Neural progenitor cell (in vitro differentiated cells): ENCODE results near the gene EEIG1. TPM values are rescaled to one million over a fixed set of nuclear protein-coding genes. Genes with fewer than 3 reads are reported as not detected.

Source experiments
- DNase-seq: peaks from one replicate; pipeline ENCODE4 v3.0.0-alpha.2; 2016; ENCODE audit warnings: low spot score
- H2AFZ ChIP-seq: fragments of 200-600 bp; sonication (generic); replicated peaks from 2 replicates; pipeline ENCODE4 v1.6.1; 2016; ENCODE audit warnings: antibody characterized with exemption
- H3F3A ChIP-seq: fragments of 200-600 bp; sonication (generic); 2 replicates; pipeline ENCODE4 v1.6.1; 2016; ENCODE audit warnings: antibody characterized with exemption, low read depth
- H3K27ac ChIP-seq: fragments of 200-600 bp; sonication (generic); 2 replicates; pipeline ENCODE4 v1.5.1; 2016; ENCODE audit warnings: mild to moderate bottlenecking
- H3K27me3 ChIP-seq: fragments of 200-600 bp; sonication (generic); 2 replicates; pipeline ENCODE4 v1.6.1; 2016; ENCODE audit warnings: mild to moderate bottlenecking, moderate library complexity
- H3K36me3 ChIP-seq: fragments of 200-600 bp; sonication (generic); 2 replicates; pipeline ENCODE4 v1.5.1; 2016
- H3K4me1 ChIP-seq: fragments of 200-600 bp; sonication (generic); 2 replicates; pipeline ENCODE4 v1.6.1; 2016; ENCODE audit warnings: mixed run types
- H3K4me2 ChIP-seq: fragments of 200-600 bp; sonication (generic); 2 replicates; pipeline ENCODE4 v1.6.1; 2016
- H3K4me3 ChIP-seq: fragments of 200-600 bp; sonication (generic); 2 replicates; pipeline ENCODE4 v1.5.1; 2016
- H3K79me2 ChIP-seq: fragments of 200-600 bp; sonication (generic); 2 replicates; pipeline ENCODE4 v1.6.1; 2016; ENCODE audit warnings: low read depth
- H3K9ac ChIP-seq: fragments of 200-600 bp; sonication (generic); 2 replicates; pipeline ENCODE4 v1.6.1; 2016
- H3K9me3 ChIP-seq: fragments of 200-600 bp; sonication (generic); 2 replicates; pipeline ENCODE4 v1.5.1; 2016; ENCODE audit warnings: low read depth
- H4K20me1 ChIP-seq: fragments of 200-600 bp; sonication (generic); 2 replicates; pipeline ENCODE4 v1.6.1; 2016; ENCODE audit warnings: low read depth
- H3K27ac Mint-ChIP-seq: 3 replicates; pipeline ENCODE4 v1.8.0; 2021; ENCODE audit warnings: mixed read lengths
- H3K27me3 Mint-ChIP-seq: 2 replicates; pipeline ENCODE4 v1.8.0; 2022; ENCODE audit warnings: low read depth, mild to moderate bottlenecking, inconsistent platforms, moderate library complexity, mixed read lengths; ENCODE audit not compliant: insufficient read depth
- H3K36me3 Mint-ChIP-seq: 3 replicates; pipeline ENCODE4 v1.8.0; 2021; ENCODE audit warnings: mixed read lengths
- H3K4me1 Mint-ChIP-seq: 3 replicates; pipeline ENCODE4 v1.8.0; 2021; ENCODE audit warnings: mixed read lengths
- H3K4me3 Mint-ChIP-seq: 3 replicates; pipeline ENCODE4 v1.8.0; 2021; ENCODE audit warnings: mild to moderate bottlenecking, moderate library complexity, mixed read lengths
- H3K9me3 Mint-ChIP-seq: 3 replicates; pipeline ENCODE4 v1.8.0; 2020; ENCODE audit warnings: mixed read lengths
- EZH2 ChIP-seq: fragments of 200-600 bp; sonication (generic); IDR thresholded peaks from 2 replicates; pipeline ENCODE4 v1.6.1; 2017; ENCODE audit warnings: antibody characterized with exemption, mild to moderate bottlenecking, moderate library complexity
- EZH2phosphoT487 ChIP-seq: fragments of 200-600 bp; sonication (generic); IDR thresholded peaks from 2 replicates; pipeline ENCODE4 v1.6.1; 2017; ENCODE audit warnings: antibody characterized with exemption
- total RNA-seq: library from RNA; depleted of rRNA; stranded (reverse); fragments of >200 nt; gene quantifications from 2 replicates; pipeline ENCODE4 v1.2.3, GENCODE V29; 2015; ENCODE audit warnings: low replicate concordance
- TF ChIP-seq, protein P1 (sequence below): fragments of 200-600 bp; sonication (generic); IDR thresholded peaks from 2 replicates; pipeline ENCODE4 v1.5.1; 2017; ENCODE audit warnings: antibody characterized with exemption, mild to moderate bottlenecking

EEIG1 gene
- total RNA-seq, 1 donor from 2014 or later, result 8.8 TPM

DNA sequence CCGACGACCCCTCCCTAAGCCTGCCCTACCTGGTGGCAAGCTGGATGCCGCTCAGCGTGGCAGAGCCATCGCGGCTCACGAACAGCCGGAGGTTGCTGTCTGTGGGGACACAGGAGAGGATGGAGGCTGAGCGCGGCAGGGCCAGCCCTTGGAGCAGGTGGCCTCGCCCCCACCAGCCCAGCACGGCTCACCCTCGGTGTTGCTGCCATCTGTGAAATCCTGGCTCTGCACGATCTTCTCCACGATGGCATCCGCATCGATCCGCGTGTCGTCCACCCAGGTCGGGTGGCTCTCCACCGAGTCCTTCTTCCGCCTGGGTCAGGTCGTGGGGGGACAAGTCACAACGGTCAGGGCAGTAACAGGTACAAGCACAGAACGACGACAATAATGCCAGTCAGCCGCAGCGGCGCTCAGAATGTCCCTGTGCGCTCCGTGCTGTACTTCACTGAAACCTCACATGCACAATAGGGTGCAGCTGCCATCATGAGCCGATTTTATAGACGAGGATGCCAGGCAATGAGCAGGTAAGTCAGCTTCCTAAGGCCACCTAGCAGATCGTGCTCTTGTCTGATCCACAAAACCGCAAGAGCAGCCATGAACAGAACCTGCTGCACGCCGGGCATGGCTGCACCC lies 36.1 kb downstream of the EEIG1 start:
- H3F3A ChIP-seq, result peaks cover 19% of the 10 kb centered on the region
- Mint-ChIP-seq H3K27me3 (peaks cover 5% of the 10 kb centered on the region), H3K36me3 (peaks cover 13% of the 10 kb centered on the region), H3K9me3 (no peaks in the 10 kb centered on the region), H3K4me3 (no peak overlapping the region), H3K4me1 (peaks cover 13% of the 10 kb centered on the region), H3K27ac (no peak overlapping the region)
- no peaks in the 10 kb centered on the region for H3K4me1 ChIP-seq
- H3K4me2 ChIP-seq, result no peak overlapping the region
- no peak overlapping the region for H3K4me3 ChIP-seq
- DNase-seq, result no peak
- TF ChIP-seq, protein P1, sequence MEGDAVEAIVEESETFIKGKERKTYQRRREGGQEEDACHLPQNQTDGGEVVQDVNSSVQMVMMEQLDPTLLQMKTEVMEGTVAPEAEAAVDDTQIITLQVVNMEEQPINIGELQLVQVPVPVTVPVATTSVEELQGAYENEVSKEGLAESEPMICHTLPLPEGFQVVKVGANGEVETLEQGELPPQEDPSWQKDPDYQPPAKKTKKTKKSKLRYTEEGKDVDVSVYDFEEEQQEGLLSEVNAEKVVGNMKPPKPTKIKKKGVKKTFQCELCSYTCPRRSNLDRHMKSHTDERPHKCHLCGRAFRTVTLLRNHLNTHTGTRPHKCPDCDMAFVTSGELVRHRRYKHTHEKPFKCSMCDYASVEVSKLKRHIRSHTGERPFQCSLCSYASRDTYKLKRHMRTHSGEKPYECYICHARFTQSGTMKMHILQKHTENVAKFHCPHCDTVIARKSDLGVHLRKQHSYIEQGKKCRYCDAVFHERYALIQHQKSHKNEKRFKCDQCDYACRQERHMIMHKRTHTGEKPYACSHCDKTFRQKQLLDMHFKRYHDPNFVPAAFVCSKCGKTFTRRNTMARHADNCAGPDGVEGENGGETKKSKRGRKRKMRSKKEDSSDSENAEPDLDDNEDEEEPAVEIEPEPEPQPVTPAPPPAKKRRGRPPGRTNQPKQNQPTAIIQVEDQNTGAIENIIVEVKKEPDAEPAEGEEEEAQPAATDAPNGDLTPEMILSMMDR, result no peak
- TF ChIP-seq EZH2, result no peak
- no peak for TF ChIP-seq EZH2phosphoT487
- H3K79me2 ChIP-seq, result no peaks in the 10 kb centered on the region
- H3K27ac ChIP-seq, result no peak overlapping the region
- no peak overlapping the region for H2AFZ ChIP-seq
- peaks cover 37% of the 10 kb centered on the region for H4K20me1 ChIP-seq
- no peaks in the 10 kb centered on the region for H3K9me3 ChIP-seq
- H3K9ac ChIP-seq, result no peak overlapping the region
- H3K27me3 ChIP-seq, result no peaks in the 10 kb centered on the region
- H3K36me3 ChIP-seq, result no peaks in the 10 kb centered on the region

DNA sequence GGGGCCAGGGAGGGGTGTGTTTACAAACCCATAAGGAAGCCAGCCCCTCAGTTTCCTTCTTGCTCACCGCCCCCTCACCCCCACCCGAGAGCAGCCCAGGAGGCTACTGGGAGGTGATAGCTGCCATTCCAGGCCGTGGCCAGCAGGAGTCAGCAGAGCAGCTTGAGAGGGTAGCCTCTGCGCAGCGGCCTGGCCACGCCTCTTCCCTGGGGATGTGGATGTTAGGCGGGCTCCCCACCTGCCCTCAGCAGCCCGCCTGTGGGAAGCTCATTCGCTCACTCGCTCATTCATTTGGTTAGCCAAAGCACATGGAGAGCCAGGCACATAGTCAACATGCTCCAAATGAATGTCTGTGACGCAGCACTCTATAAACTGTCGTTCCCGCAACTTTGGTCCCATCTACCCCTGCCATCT lies 37.1 kb downstream of the EEIG1 start:
- TF ChIP-seq EZH2, result no peak
- TF ChIP-seq, protein P1, result peak; percentile 79
- no peak for TF ChIP-seq EZH2phosphoT487
- H3F3A ChIP-seq, result peaks cover 24% of the 10 kb centered on the region
- no peak overlapping the region for H3K27ac Mint-ChIP-seq
- H3K9me3 ChIP-seq, result no peaks in the 10 kb centered on the region
- H3K36me3 Mint-ChIP-seq, result peaks cover 13% of the 10 kb centered on the region
- H3K27ac ChIP-seq, result no peak overlapping the region
- H3K4me2 ChIP-seq, result no peak overlapping the region
- peaks cover 13% of the 10 kb centered on the region for H3K4me1 Mint-ChIP-seq
- peaks cover 32% of the 10 kb centered on the region for H4K20me1 ChIP-seq
- no peak overlapping the region for H3K9ac ChIP-seq
- no peaks in the 10 kb centered on the region for H3K27me3 ChIP-seq
- no peak overlapping the region for H3K4me3 Mint-ChIP-seq
- no peaks in the 10 kb centered on the region for H3K4me1 ChIP-seq
- H3K9me3 Mint-ChIP-seq, result no peaks in the 10 kb centered on the region
- peak; percentile 92 for DNase-seq
- H3K27me3 Mint-ChIP-seq, result peaks cover 6% of the 10 kb centered on the region
- no peak overlapping the region for H2AFZ ChIP-seq
- no peak overlapping the region for H3K4me3 ChIP-seq
- H3K36me3 ChIP-seq, result no peaks in the 10 kb centered on the region
- H3K79me2 ChIP-seq, result no peaks in the 10 kb centered on the region

DNA sequence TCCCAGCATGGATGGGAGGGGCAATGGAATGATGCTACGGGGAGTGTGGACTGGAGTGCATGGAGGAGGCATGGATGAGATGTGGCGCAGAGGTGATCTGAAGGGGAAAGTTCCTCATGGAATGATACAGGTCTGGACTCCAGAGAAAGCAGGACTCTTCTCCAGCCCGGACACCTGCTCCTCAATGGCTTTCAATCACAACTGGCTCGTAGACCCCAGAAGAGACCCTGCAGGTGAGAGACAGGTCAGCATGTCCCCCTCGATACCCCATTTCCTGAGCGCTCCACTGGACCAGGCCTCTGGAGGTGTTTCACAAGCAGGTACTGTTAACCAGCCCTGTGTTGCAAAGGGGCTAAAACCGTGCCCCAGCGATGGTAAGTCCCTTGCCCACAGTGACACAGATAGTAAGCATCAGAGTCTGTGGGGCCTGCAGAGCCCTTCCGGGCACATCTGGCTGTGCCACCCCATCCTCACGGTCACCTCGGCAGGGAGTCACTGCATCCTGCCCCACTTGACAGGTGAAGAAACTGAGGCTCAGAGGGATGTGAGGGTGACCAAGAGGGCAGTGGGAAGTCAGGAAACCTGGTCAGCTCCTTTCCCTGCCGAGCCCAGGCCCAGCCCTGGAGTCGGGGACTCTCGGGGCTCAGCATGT lies 37.7 kb downstream of the EEIG1 start:
- Mint-ChIP-seq H3K4me3 (peak overlapping the region; percentile 50), H3K27me3 (peaks cover 9% of the 10 kb centered on the region), H3K4me1 (peaks cover 13% of the 10 kb centered on the region), H3K9me3 (no peaks in the 10 kb centered on the region), H3K36me3 (peaks cover 13% of the 10 kb centered on the region), H3K27ac (no peak overlapping the region)
- no peak overlapping the region for H3K4me2 ChIP-seq
- no peak for TF ChIP-seq EZH2phosphoT487
- TF ChIP-seq, protein P1, result no peak
- no peak for TF ChIP-seq EZH2
- H3K79me2 ChIP-seq, result no peaks in the 10 kb centered on the region
- no peak for DNase-seq
- H3K9ac ChIP-seq, result no peak overlapping the region
- H3F3A ChIP-seq, result peaks cover 30% of the 10 kb centered on the region
- H3K4me3 ChIP-seq, result no peak overlapping the region
- peaks cover 3% of the 10 kb centered on the region for H3K4me1 ChIP-seq
- no peaks in the 10 kb centered on the region for H3K36me3 ChIP-seq
- no peak overlapping the region for H3K27ac ChIP-seq
- no peak overlapping the region for H2AFZ ChIP-seq
- H3K27me3 ChIP-seq, result no peaks in the 10 kb centered on the region
- H4K20me1 ChIP-seq, result peaks cover 27% of the 10 kb centered on the region
- no peaks in the 10 kb centered on the region for H3K9me3 ChIP-seq
